H9 (cell line): ENCODE results near the gene ATP13A2. TPM values are rescaled to one million over a fixed set of nuclear protein-coding genes. Genes with fewer than 3 reads are reported as not detected.
A peak's percentile ranks its signal among the peaks of the same experiment; 100 is the strongest.

Experiments used
- DNase-seq: peaks from one replicate; pipeline ENCODE4 v3.0.0-alpha.2; 2017
- H2AFZ ChIP-seq: one replicate; pipeline ENCODE4 v1.6.1; 2013; ENCODE audit warnings: mild to moderate bottlenecking, low read length, control low read depth, moderate library complexity
- H2AK5ac ChIP-seq: 2 replicates; pipeline ENCODE4 v1.6.1; 2013; ENCODE audit warnings: low read length, control low read depth, mixed read lengths; ENCODE audit not compliant: insufficient read length
- H2BK120ac ChIP-seq: one replicate; pipeline ENCODE4 v1.6.1; 2013; ENCODE audit warnings: low read depth, mild to moderate bottlenecking, low read length, control low read depth, inconsistent platforms; ENCODE audit not compliant: poor library complexity, severe bottlenecking
- H2BK12ac ChIP-seq: 2 replicates; pipeline ENCODE4 v1.6.1; 2013; ENCODE audit warnings: low read length, control low read depth, mixed read lengths, low read depth; ENCODE audit not compliant: insufficient read length
- H2BK15ac ChIP-seq: 2 replicates; pipeline ENCODE4 v1.6.1; 2013; ENCODE audit warnings: low read depth, low read length, control low read depth
- H2BK20ac ChIP-seq: one replicate; pipeline ENCODE4 v1.6.1; 2013; ENCODE audit warnings: low read depth, mild to moderate bottlenecking, low read length, control low read depth, inconsistent platforms; ENCODE audit not compliant: poor library complexity, severe bottlenecking
- H2BK5ac ChIP-seq: 2 replicates; pipeline ENCODE4 v1.6.1; 2013; ENCODE audit warnings: low read length, control low read depth, mixed read lengths; ENCODE audit not compliant: insufficient read length
- H3K14ac ChIP-seq: 2 replicates; pipeline ENCODE4 v1.6.1; 2013; ENCODE audit warnings: low read length, control low read depth; ENCODE audit not compliant: insufficient read depth
- H3K18ac ChIP-seq: 2 replicates; pipeline ENCODE4 v1.6.1; 2013; ENCODE audit warnings: low read depth, mild to moderate bottlenecking, mixed read lengths, low read length, control low read depth; ENCODE audit not compliant: insufficient read length
- H3K23ac ChIP-seq: 2 replicates; pipeline ENCODE4 v1.6.1; 2013; ENCODE audit warnings: low read length, control low read depth, mixed read lengths, low read depth; ENCODE audit not compliant: insufficient read length
- H3K23me2 ChIP-seq: 2 replicates; pipeline ENCODE4 v1.6.1; 2013; ENCODE audit warnings: low read depth, mild to moderate bottlenecking, mixed read lengths, low read length, control low read depth; ENCODE audit not compliant: insufficient read length, poor library complexity, severe bottlenecking
- H3K27ac ChIP-seq: 2 replicates; pipeline ENCODE4 v1.5.1; 2013; ENCODE audit warnings: low read length, control low read depth, mixed read lengths, low read depth; ENCODE audit not compliant: insufficient read length
- H3K27me3 ChIP-seq: 2 replicates; pipeline ENCODE4 v1.6.1; 2013; ENCODE audit warnings: low read length, control low read depth, inconsistent platforms; ENCODE audit not compliant: insufficient read depth
- H3K4ac ChIP-seq: 2 replicates; pipeline ENCODE4 v1.6.1; 2013; ENCODE audit warnings: low read depth, mild to moderate bottlenecking, control low read depth, inconsistent platforms, low read length, moderate library complexity
- H3K4me1 ChIP-seq: 2 replicates; pipeline ENCODE4 v1.6.1; 2013; ENCODE audit warnings: low read length, control low read depth, inconsistent platforms; ENCODE audit not compliant: insufficient read depth
- H3K4me2 ChIP-seq: 2 replicates; pipeline ENCODE4 v1.6.1; 2013; ENCODE audit warnings: low read length, control low read depth, mixed read lengths; ENCODE audit not compliant: insufficient read length, insufficient read depth
- H3K56ac ChIP-seq: 2 replicates; pipeline ENCODE4 v1.6.1; 2013; ENCODE audit warnings: low read depth, mild to moderate bottlenecking, mixed read lengths, low read length, control low read depth; ENCODE audit not compliant: insufficient read length
- H3K79me1 ChIP-seq: 2 replicates; pipeline ENCODE4 v1.6.1; 2013; ENCODE audit warnings: low read depth, mild to moderate bottlenecking, moderate library complexity, low read length, control low read depth, inconsistent platforms; ENCODE audit not compliant: insufficient read depth, poor library complexity, severe bottlenecking
- H3K79me2 ChIP-seq: 2 replicates; pipeline ENCODE4 v1.6.1; 2013; ENCODE audit warnings: low read length, control low read depth, inconsistent platforms; ENCODE audit not compliant: insufficient read depth
- H3K9ac ChIP-seq: 2 replicates; pipeline ENCODE4 v1.6.1; 2013; ENCODE audit warnings: low read length, control low read depth, mixed read lengths; ENCODE audit not compliant: insufficient read length; ENCODE audit errors: extremely low read depth
- H3K9me3 ChIP-seq: one replicate; pipeline ENCODE4 v1.6.1; 2013; ENCODE audit warnings: low read depth, low read length, inconsistent platforms; ENCODE audit not compliant: control insufficient read depth
- H3T11ph ChIP-seq: one replicate; pipeline ENCODE4 v1.6.1; 2013; ENCODE audit warnings: mild to moderate bottlenecking, low read length, control low read depth, inconsistent platforms
- H4K20me1 ChIP-seq: one replicate; pipeline ENCODE4 v1.6.1; 2013; ENCODE audit not compliant: control insufficient read depth, insufficient read length, insufficient read depth
- H4K5ac ChIP-seq: 2 replicates; pipeline ENCODE4 v1.6.1; 2013; ENCODE audit warnings: low read depth, mild to moderate bottlenecking, mixed read lengths, low read length, control low read depth; ENCODE audit not compliant: insufficient read length
- H4K8ac ChIP-seq: replicated peaks from 2 replicates; pipeline ENCODE4 v1.6.1; 2013; ENCODE audit warnings: low read length, control low read depth, mixed read lengths, low read depth; ENCODE audit not compliant: insufficient read length
- H4K91ac ChIP-seq: 2 replicates; pipeline ENCODE4 v1.6.1; 2013; ENCODE audit warnings: low read depth, mild to moderate bottlenecking, moderate library complexity, mixed read lengths, low read length, control low read depth; ENCODE audit not compliant: insufficient read length
- H3K27ac Mint-ChIP-seq, 3 experiments: 2 replicates in 2 of 3; 3 replicates in 1 of 3; pipeline ENCODE4 v1.8.0; 2020 to 2021; ENCODE audit warnings: mixed read lengths in 3 of 3, mild to moderate bottlenecking in 1 of 3, moderate library complexity in 1 of 3
- H3K27me3 Mint-ChIP-seq: 2 replicates; pipeline ENCODE4 v1.8.0; 2021; ENCODE audit warnings: low read depth, mild to moderate bottlenecking, moderate library complexity, mixed read lengths
- H3K36me3 Mint-ChIP-seq, 3 experiments: 2 replicates in 2 of 3; 3 replicates in 1 of 3; pipeline ENCODE4 v1.8.0; 2020 to 2021; ENCODE audit warnings: low read depth in 3 of 3, mixed read lengths in 3 of 3; ENCODE audit not compliant: insufficient read depth in 1 of 3
- H3K4me1 Mint-ChIP-seq, 2 experiments: 2 replicates each; pipeline ENCODE4 v1.8.0; 2020; ENCODE audit warnings: mixed read lengths in 2 of 2
- H3K4me3 Mint-ChIP-seq, 2 experiments: 2 replicates in 1 of 2; 3 replicates in 1 of 2; pipeline ENCODE4 v1.8.0; 2020 to 2021; ENCODE audit warnings: mild to moderate bottlenecking in 2 of 2, mixed read lengths in 2 of 2, moderate library complexity in 1 of 2
- H3K9me3 Mint-ChIP-seq, 2 experiments: 2 replicates in 1 of 2; 3 replicates in 1 of 2; pipeline ENCODE4 v1.8.0; 2020; ENCODE audit warnings: mild to moderate bottlenecking in 2 of 2, mixed read lengths in 2 of 2, moderate library complexity in 1 of 2
- CTCF ChIP-seq: fragments of 200-600 bp; sonication (generic); conservative IDR thresholded peaks from 3 replicates; pipeline ENCODE4 v1.8.0; 2021; ENCODE audit warnings: antibody characterized with exemption, mild to moderate bottlenecking
- WGBS: extraction: QIAGEN DNeasy Blood & Tissue Kit; methylation state at CpG from one replicate; pipeline ENCODE4 v1.1.7; 2013; ENCODE audit warnings: missing lambda C conversion rate, low lambda C conversion rate, mixed read lengths; ENCODE audit not compliant: insufficient read length; ENCODE audit errors: extremely low coverage; 5-methylcytosine and 5-hydroxymethylcytosine counted together
- total RNA-seq: library from RNA; stranded (reverse); gene quantifications from 2 replicates; pipeline ENCODE4 v1.2.1, GENCODE V29; 2021

The ATP13A2 gene
- total RNA-seq, 1 experiment from 2014 or later: 53.6 TPM

DNA sequence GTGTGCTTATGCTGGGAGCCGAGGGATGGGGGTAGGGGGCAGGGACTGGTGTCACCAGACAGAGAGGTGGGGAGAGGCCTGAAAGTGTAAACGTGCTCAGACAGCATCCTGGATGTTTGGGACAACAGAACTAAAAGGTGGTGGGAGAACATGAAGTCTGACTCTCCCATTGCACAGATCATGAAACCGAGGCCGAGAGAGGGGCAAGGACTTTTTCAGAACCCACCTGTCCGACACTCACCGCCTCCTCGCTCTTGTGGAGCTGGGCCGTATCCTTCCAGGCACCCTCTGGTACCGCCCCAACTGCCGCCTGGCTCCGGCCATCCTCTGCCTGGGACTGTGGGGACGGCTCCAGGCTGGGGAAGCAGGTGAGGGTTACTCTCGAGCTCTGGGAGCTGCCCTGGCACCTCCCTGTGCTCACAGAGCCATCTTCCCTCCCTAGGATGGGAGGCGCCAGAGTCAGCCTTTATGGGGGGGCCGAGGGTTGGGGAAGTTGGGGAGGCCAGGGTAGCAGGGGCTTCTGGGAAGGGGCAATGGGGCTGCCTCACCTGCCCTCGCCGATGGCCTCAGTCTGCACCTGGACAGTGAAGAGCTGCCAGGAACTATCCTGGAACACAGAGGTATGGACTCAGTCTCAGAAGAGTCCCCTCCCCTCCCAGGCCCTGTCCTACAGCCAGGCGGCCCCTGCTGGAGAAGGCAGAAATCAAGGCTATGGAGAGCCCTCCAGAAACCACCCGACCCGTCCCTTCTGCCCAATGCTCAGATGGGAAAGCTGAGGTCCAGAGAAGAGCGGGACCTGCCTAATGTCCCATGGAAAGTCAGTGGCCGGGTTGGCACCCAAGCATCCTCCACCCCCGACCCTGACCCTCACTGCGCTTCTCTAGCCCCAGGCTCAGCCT, 7.0 kb downstream of the ATP13A2 start:
- Histone ChIP-seq H3K56ac (no peak overlapping the region), H4K20me1 (no peaks in the 10 kb centered on the region), H3K9ac (no peak overlapping the region), H4K8ac (no peak overlapping the region), H3K27me3 (no peaks in the 10 kb centered on the region), H3K23ac (no peak overlapping the region), H3K4me2 (no peak overlapping the region), H3K23me2 (no peaks in the 10 kb centered on the region), H4K5ac (no peak overlapping the region), H3K14ac (no peak overlapping the region), H2BK12ac (no peak overlapping the region), H2BK15ac (no peak overlapping the region), H3K4me1 (no peaks in the 10 kb centered on the region; the same call in 1 of the 2 replicates), H3K27ac (no peak overlapping the region), H3K79me2 (no peaks in the 10 kb centered on the region), H2AK5ac (no peak overlapping the region), H3K9me3 (no peaks in the 10 kb centered on the region), H2BK5ac (no peak overlapping the region), H4K91ac (no peak overlapping the region), H3T11ph (no peak overlapping the region), H3K79me1 (no peaks in the 10 kb centered on the region), H2BK20ac (no peak overlapping the region), H3K18ac (no peak overlapping the region), H3K4ac (no peak overlapping the region), H2BK120ac (no peak overlapping the region), H2AFZ (no peak overlapping the region)
- no peak overlapping the region for H3K27ac Mint-ChIP-seq
- no peak overlapping the region for H3K4me3 Mint-ChIP-seq
- peaks cover 9 to 26% of the 10 kb centered on the region in 2 experiments for H3K4me1 Mint-ChIP-seq
- DNase-seq: peak; percentile 37
- TF ChIP-seq CTCF: peak; percentile 32; the same call in 2 of the 3 replicates
- no peaks in the 10 kb centered on the region for H3K27me3 Mint-ChIP-seq
- peaks cover 6 to 41% (median 29%) of the 10 kb centered on the region in 3 experiments for H3K36me3 Mint-ChIP-seq
- WGBS: no CpG with 5 or more reads among the region's 24 CpGs
- no peaks in the 10 kb centered on the region for H3K9me3 Mint-ChIP-seq
